Upper lobe of right lung (tissue), 1 donor: ENCODE results near the gene VWDE. TPM values are rescaled to one million over a fixed set of nuclear protein-coding genes. Genes with fewer than 3 reads are reported as not detected.

ENCODE experiments used
- ATAC-seq: fragments of 200-7000 bp; cut with Tn5 transposase; one replicate; pipeline ENCODE4 v1.9.1; 2020; ENCODE audit warnings: mild to moderate bottlenecking, moderate library complexity
- DNase-seq: peaks from one replicate; pipeline ENCODE4 v3.0.0-alpha.2; 2020
- H3K27ac ChIP-seq: fragments of 200-600 bp; one replicate; pipeline ENCODE4 v1.8.0; 2022
- H3K27me3 ChIP-seq: fragments of 200-600 bp; one replicate; pipeline ENCODE4 v1.8.0; 2022; ENCODE audit warnings: mild to moderate bottlenecking
- H3K36me3 ChIP-seq: fragments of 200-600 bp; one replicate; pipeline ENCODE4 v1.8.0; 2022
- H3K4me1 ChIP-seq: fragments of 200-600 bp; one replicate; pipeline ENCODE4 v1.8.0; 2022
- H3K4me3 ChIP-seq: fragments of 200-600 bp; one replicate; pipeline ENCODE4 v1.8.0; 2022; ENCODE audit warnings: mild to moderate bottlenecking
- H3K9me3 ChIP-seq: fragments of 200-600 bp; one replicate; pipeline ENCODE4 v1.8.0; 2022
- CTCF ChIP-seq: fragments of 200-600 bp; IDR thresholded peaks from one replicate; pipeline ENCODE4 v1.8.0; 2022; ENCODE audit warnings: antibody characterized with exemption
- intact Hi-C: fragments of 100-400 bp; cut with DNase I; formaldehyde crosslinking; loops from one replicate; pipeline ENCODE4 v1.11.0; 2022
- total RNA-seq: library from RNA; stranded (reverse); fragmentation: NEBNext Ultra II Directional; extraction: Animal tissue kit (Norgen Biotek cat#: 25700); gene quantifications from one replicate; pipeline ENCODE4 v1.2.1, GENCODE V29; 2021
- donor health status: DM: no; HTN: yes; CAD: no; lungs with severe emphysema.

The VWDE gene
- total RNA-seq, 1 donor from 2014 or later, result 0.90 TPM

- no peaks in the 10 kb centered on the region for H3K4me1 ChIP-seq
- no peak for TF ChIP-seq CTCF
- no peak overlapping the region for H3K4me3 ChIP-seq
- ATAC-seq, result peak; percentile 47
- H3K36me3 ChIP-seq, result no peaks in the 10 kb centered on the region
- intact Hi-C loops, result no loop called here
- no peak for DNase-seq
- no peak overlapping the region for H3K27ac ChIP-seq
- no peaks in the 10 kb centered on the region for H3K9me3 ChIP-seq
- H3K27me3 ChIP-seq, result no peaks in the 10 kb centered on the region
Observed at GRCh38 chr7:12316925-12317324, 86.7 kb downstream of the VWDE start.

GRCh38 chr7:12315049-12315448 lies 88.6 kb downstream of the VWDE start:
- intact Hi-C loops, result no loop called here
- ATAC-seq (peak; percentile 59), DNase-seq (no peak)
- Histone ChIP-seq H3K27me3 (no peaks in the 10 kb centered on the region), H3K4me1 (no peaks in the 10 kb centered on the region), H3K4me3 (no peak overlapping the region), H3K27ac (no peak overlapping the region), H3K9me3 (no peaks in the 10 kb centered on the region), H3K36me3 (no peaks in the 10 kb centered on the region)
- no peak for TF ChIP-seq CTCF

GRCh38 chr7:12314199-12314598 lies 89.5 kb downstream of the VWDE start:
- H3K4me1 ChIP-seq, result no peaks in the 10 kb centered on the region
- DNase-seq, result no peak
- no peaks in the 10 kb centered on the region for H3K36me3 ChIP-seq
- TF ChIP-seq CTCF, result no peak
- H3K27ac ChIP-seq, result no peak overlapping the region
- ATAC-seq, result no peak
- H3K9me3 ChIP-seq, result no peaks in the 10 kb centered on the region
- intact Hi-C loops, result no loop called here
- H3K4me3 ChIP-seq, result no peak overlapping the region
- no peaks in the 10 kb centered on the region for H3K27me3 ChIP-seq

GRCh38 chr7:12305502-12305901 lies 98.2 kb downstream of the VWDE start:
- Histone ChIP-seq H3K27me3 (no peaks in the 10 kb centered on the region), H3K9me3 (no peaks in the 10 kb centered on the region), H3K27ac (no peak overlapping the region), H3K4me3 (no peak overlapping the region), H3K4me1 (no peaks in the 10 kb centered on the region), H3K36me3 (no peaks in the 10 kb centered on the region)
- TF ChIP-seq CTCF, result no peak
- DNase-seq (no peak), ATAC-seq (no peak)
- intact Hi-C loops, result no loop called here

GRCh38 chr7:12303495-12303894 lies 100.2 kb downstream of the VWDE start:
- Histone ChIP-seq H3K27ac (no peak overlapping the region), H3K27me3 (no peaks in the 10 kb centered on the region), H3K9me3 (no peaks in the 10 kb centered on the region), H3K4me3 (no peak overlapping the region), H3K4me1 (no peaks in the 10 kb centered on the region), H3K36me3 (no peaks in the 10 kb centered on the region)
- DNase-seq (no peak), ATAC-seq (no peak)
- intact Hi-C loops, result no loop called here
- no peak for TF ChIP-seq CTCF

- Histone ChIP-seq H3K4me3 (no peak overlapping the region), H3K27ac (no peak overlapping the region), H3K9me3 (no peaks in the 10 kb centered on the region), H3K36me3 (no peaks in the 10 kb centered on the region), H3K27me3 (no peaks in the 10 kb centered on the region), H3K4me1 (no peaks in the 10 kb centered on the region)
- intact Hi-C loops, result no loop called here
- no peak for DNase-seq
- no peak for ATAC-seq
- no peak for TF ChIP-seq CTCF
Observed at GRCh38 chr7:12303062-12303461, 100.6 kb downstream of the VWDE start.
